ENCODE measurements around the gene MOSPD3.

The MOSPD3 gene

GRCh38 chr7:100589341-100589947, 22.9 kb upstream of the MOSPD3 start:
- peaks cover 15% of the 10 kb centered on the region for H3K4me1 ChIP-seq (ENCODE audit: control insufficient read depth, low read length)
- no peaks in the 10 kb centered on the region for H3K9me3 ChIP-seq (ENCODE audit: control insufficient read depth, insufficient read depth, low read length)
- H3K36me3 ChIP-seq (ENCODE audit: control insufficient read depth, low read length), result peaks cover 3% of the 10 kb centered on the region; the same call in 1 of the 2 replicates
- H3K27me3 ChIP-seq (ENCODE audit: control insufficient read depth, low read length), result no peaks in the 10 kb centered on the region
- H3K4me3 ChIP-seq (ENCODE audit: low read length), result no peak overlapping the region
- H3K9me2 ChIP-seq (replicated peaks; ENCODE audit: control insufficient read depth, low read length), result no peaks in the 10 kb centered on the region
- peaks cover 7% of the 10 kb centered on the region for H3F3A ChIP-seq (ENCODE audit: control insufficient read depth, insufficient read depth)
- no peak overlapping the region for H3K4me2 ChIP-seq (ENCODE audit: low read length)
- H4K20me1 ChIP-seq (ENCODE audit: control insufficient read depth, insufficient read depth, low read depth, low read length), result no peaks in the 10 kb centered on the region
- TF ChIP-seq EZH2phosphoT487 (IDR thresholded peaks at IDR 0.05; ENCODE audit: borderline replicate concordance, low read length) (no peak), CTCF (IDR thresholded peaks at IDR 0.05; ENCODE audit: low read depth, low read length, poor library complexity, severe bottlenecking) (no peak)
- H3K27ac ChIP-seq (ENCODE audit: low read depth, low read length), result no peak overlapping the region
- H3K79me2 ChIP-seq (ENCODE audit: control insufficient read depth, low read length), result peaks cover 15% of the 10 kb centered on the region

- peaks cover 3% of the 10 kb centered on the region; the same call in 1 of the 2 replicates for H3K36me3 ChIP-seq (ENCODE audit: control insufficient read depth, low read length)
- no peak overlapping the region for H3K4me3 ChIP-seq (ENCODE audit: low read length)
- H4K20me1 ChIP-seq (ENCODE audit: control insufficient read depth, insufficient read depth, low read depth, low read length), result no peaks in the 10 kb centered on the region
- no peaks in the 10 kb centered on the region for H3K27me3 ChIP-seq (ENCODE audit: control insufficient read depth, low read length)
- no peak overlapping the region for H3K27ac ChIP-seq (ENCODE audit: low read depth, low read length)
- peaks cover 1% of the 10 kb centered on the region for H3F3A ChIP-seq (ENCODE audit: control insufficient read depth, insufficient read depth)
- peaks cover 7% of the 10 kb centered on the region for H3K79me2 ChIP-seq (ENCODE audit: control insufficient read depth, low read length)
- no peak overlapping the region for H3K4me2 ChIP-seq (ENCODE audit: low read length)
- TF ChIP-seq CTCF (IDR thresholded peaks at IDR 0.05; ENCODE audit: low read depth, low read length, poor library complexity, severe bottlenecking) (no peak), EZH2phosphoT487 (IDR thresholded peaks at IDR 0.05; ENCODE audit: borderline replicate concordance, low read length) (no peak)
- no peaks in the 10 kb centered on the region for H3K9me2 ChIP-seq (replicated peaks; ENCODE audit: control insufficient read depth, low read length)
- H3K9me3 ChIP-seq (ENCODE audit: control insufficient read depth, insufficient read depth, low read length), result no peaks in the 10 kb centered on the region
- H3K4me1 ChIP-seq (ENCODE audit: control insufficient read depth, low read length), result peaks cover 8% of the 10 kb centered on the region
Measured at GRCh38 chr7:100590077-100590737, 22.1 kb upstream of the MOSPD3 start.

- Histone ChIP-seq H3K4me1 (ENCODE audit: control insufficient read depth, low read length) (peaks cover 6% of the 10 kb centered on the region), H3K4me2 (ENCODE audit: low read length) (no peak overlapping the region), H4K20me1 (ENCODE audit: control insufficient read depth, insufficient read depth, low read depth, low read length) (no peaks in the 10 kb centered on the region), H3K27me3 (ENCODE audit: control insufficient read depth, low read length) (peaks cover 5% of the 10 kb centered on the region; the same call in 1 of the 2 replicates), H3F3A (ENCODE audit: control insufficient read depth, insufficient read depth) (no peaks in the 10 kb centered on the region), H3K79me2 (ENCODE audit: control insufficient read depth, low read length) (no peaks in the 10 kb centered on the region), H3K9me2 (replicated peaks; ENCODE audit: control insufficient read depth, low read length) (no peaks in the 10 kb centered on the region), H3K9me3 (ENCODE audit: control insufficient read depth, insufficient read depth, low read length) (no peaks in the 10 kb centered on the region), H3K36me3 (ENCODE audit: control insufficient read depth, low read length) (no peaks in the 10 kb centered on the region), H3K4me3 (ENCODE audit: low read length) (no peak overlapping the region), H3K27ac (ENCODE audit: low read depth, low read length) (no peak overlapping the region)
- TF ChIP-seq EZH2phosphoT487 (IDR thresholded peaks at IDR 0.05; ENCODE audit: borderline replicate concordance, low read length), result no peak
- TF ChIP-seq CTCF (IDR thresholded peaks at IDR 0.05; ENCODE audit: low read depth, low read length, poor library complexity, severe bottlenecking), result no peak
Measured at GRCh38 chr7:100591596-100591995, 20.7 kb upstream of the MOSPD3 start.
